ENCODE results near the gene MAPKAPK5. TPM values are rescaled to one million over a fixed set of nuclear protein-coding genes. Genes with fewer than 3 reads are reported as not detected.

MAPKAPK5 gene
- polyA plus RNA-seq, 1 donor from 2014 or later: 35.0 TPM

Other genes with a start within 250 kb of the MAPKAPK5 start
- gene ATXN2, start 242.9 kb upstream of the MAPKAPK5 start, polyA plus RNA-seq: 25.1 TPM
- 20.5 TPM for gene BRAP, start 156.3 kb upstream of the MAPKAPK5 start, polyA plus RNA-seq
- 17.5 TPM for gene ACAD10, start 156.2 kb upstream of the MAPKAPK5 start, polyA plus RNA-seq
- gene ALDH2, start 75.3 kb upstream of the MAPKAPK5 start, polyA plus RNA-seq: 11.9 TPM
- gene TMEM116, start 170.9 kb downstream of the MAPKAPK5 start, polyA plus RNA-seq: 10.1 TPM
- gene ERP29, start 171.2 kb downstream of the MAPKAPK5 start, polyA plus RNA-seq: 257 TPM

All from IgD-negative memory B cell (primary cell).